Mononuclear cell (primary cell): ENCODE measurements around the gene LRIG1. TPM values are rescaled to one million over a fixed set of nuclear protein-coding genes. Genes with fewer than 3 reads are reported as not detected.

ENCODE experiments used
- H3K27me3 ChIP-seq: 2 replicates; pipeline ENCODE4 v1.6.0; 2011; ENCODE audit warnings: low read length, control low read depth; ENCODE audit not compliant: insufficient read depth
- H3K4me1 ChIP-seq: 2 replicates; pipeline ENCODE4 v1.5.1; 2011; ENCODE audit warnings: mild to moderate bottlenecking, low read length, control low read depth; ENCODE audit not compliant: insufficient read depth
- H3K4me3 ChIP-seq: 2 replicates; pipeline ENCODE4 v1.5.1; 2011; ENCODE audit warnings: mild to moderate bottlenecking, low read length, moderate library complexity
- H3K9me3 ChIP-seq: 2 replicates; pipeline ENCODE4 v1.5.1; 2011; ENCODE audit warnings: low read depth, mild to moderate bottlenecking, control low read depth, low read length
- total RNA-seq: library from RNA; depleted of rRNA; stranded (reverse); fragments of >200 nt; gene quantifications from one replicate; pipeline ENCODE4 v1.2.3, GENCODE V29; 2012

LRIG1 gene
- total RNA-seq, 1 donor, result 21.4 TPM

DNA sequence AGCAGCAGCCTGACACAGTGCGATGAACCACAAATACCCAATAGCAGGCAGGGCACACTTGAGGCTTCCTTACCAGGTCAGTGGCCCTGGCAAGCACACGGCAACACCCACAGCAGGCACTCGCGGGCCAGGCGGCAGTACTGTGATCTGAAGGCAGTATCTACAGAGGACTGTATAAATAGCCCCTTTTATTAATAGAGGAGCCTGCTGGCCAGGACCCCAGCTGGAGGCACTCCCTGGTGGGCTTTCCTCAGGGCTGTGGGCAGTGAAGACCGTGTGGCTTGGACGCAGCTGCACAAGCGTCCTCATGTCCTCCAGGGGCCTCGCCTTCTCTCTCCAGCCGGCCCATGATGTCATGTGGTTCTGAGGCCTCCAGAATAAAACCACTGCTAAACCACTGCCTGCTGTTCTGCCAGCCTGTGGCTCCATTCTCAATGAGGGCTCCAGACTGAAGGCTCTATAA lies 44.1 kb downstream of the LRIG1 start:
- no peaks in the 10 kb centered on the region for H3K27me3 ChIP-seq
- H3K4me3 ChIP-seq, result no peak overlapping the region
- peaks cover 9% of the 10 kb centered on the region for H3K4me1 ChIP-seq
- H3K9me3 ChIP-seq, result no peaks in the 10 kb centered on the region

DNA sequence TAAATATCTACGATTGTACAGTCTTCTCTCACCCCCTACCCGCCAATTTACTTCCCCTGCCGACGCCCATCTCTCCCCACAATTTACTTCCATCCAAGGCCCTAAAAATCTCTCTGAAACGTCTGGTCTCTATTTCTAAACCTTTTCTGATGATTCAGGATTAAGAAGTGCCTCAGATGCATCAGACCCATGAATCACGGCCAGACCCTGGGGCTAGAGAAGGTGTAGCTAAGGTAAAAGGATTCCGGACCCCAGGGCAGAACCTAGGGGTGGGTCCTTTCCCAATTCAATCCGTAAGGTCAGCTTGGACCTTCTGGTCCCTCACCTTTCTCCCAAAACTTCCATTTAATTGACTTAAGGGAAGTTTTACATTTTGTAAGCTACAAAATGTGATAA lies 46.4 kb downstream of the LRIG1 start:
- no peaks in the 10 kb centered on the region for H3K27me3 ChIP-seq
- peaks cover 14% of the 10 kb centered on the region for H3K4me1 ChIP-seq
- H3K9me3 ChIP-seq, result no peaks in the 10 kb centered on the region
- H3K4me3 ChIP-seq, result no peak overlapping the region

DNA sequence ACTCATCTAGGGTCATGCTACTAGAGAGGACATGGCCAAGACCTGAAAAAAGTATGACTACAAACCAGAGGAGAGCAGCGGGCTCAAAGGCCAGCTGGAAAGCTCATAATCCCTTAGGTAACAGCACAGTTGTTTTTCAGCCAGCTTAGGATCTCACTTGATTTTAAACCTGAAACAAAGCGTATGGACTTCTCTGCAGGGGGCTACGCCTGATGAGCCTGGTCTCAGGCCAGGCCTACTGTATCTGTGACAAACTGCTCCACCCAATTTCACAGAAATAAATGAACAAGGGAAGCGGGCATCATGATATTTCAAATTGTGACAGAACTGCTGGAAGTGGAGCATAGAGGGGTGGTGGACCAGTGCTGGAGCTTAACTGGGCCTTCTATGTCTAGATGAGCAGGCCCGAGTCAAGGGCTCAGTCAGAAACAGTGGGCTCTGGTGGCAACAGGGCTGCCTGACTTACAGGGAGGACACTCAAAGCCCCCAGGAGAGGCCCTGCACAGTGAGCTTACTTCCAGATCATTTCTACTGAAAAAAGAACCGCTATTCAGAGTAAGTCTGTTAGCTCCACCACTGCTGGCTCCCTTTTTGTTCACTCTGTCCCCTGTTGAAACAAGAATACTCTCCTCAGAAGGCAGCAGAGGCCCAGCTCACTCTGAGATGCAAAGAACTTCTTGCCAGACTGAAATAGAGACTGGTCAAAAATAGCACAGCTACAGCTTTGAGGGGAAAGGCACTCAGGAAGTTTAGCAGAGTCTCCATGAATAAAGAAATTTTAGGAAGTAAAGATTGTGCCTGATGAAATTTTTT lies 47.0 kb downstream of the LRIG1 start:
- no peak overlapping the region for H3K4me3 ChIP-seq
- H3K9me3 ChIP-seq, result no peaks in the 10 kb centered on the region
- H3K4me1 ChIP-seq, result peaks cover 14% of the 10 kb centered on the region
- H3K27me3 ChIP-seq, result no peaks in the 10 kb centered on the region

GRCh38 chr3:66452303-66453011 lies 48.4 kb downstream of the LRIG1 start:
- no peaks in the 10 kb centered on the region for H3K9me3 ChIP-seq
- H3K4me3 ChIP-seq, result no peak overlapping the region
- no peaks in the 10 kb centered on the region for H3K27me3 ChIP-seq
- peaks cover 14% of the 10 kb centered on the region for H3K4me1 ChIP-seq

DNA sequence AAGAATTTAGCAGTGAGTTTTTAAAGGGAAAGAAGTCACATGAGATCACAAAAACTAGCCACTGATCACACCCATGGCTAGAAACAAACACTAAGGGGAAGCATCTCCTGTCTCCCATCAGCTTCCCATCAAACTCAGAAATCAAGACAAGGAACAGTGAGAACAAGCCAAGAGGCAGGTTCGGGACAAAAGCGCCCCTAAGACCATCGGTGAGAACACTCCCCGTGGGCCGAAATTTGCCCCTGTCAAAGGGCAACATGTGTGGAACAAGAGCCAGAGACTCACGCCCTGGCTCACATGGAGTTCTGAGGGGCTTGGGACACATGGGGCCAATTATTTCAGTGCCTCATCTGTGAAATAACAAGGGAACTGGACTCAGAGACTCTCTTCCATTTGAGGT lies 49.1 kb downstream of the LRIG1 start:
- Histone ChIP-seq H3K9me3 (no peaks in the 10 kb centered on the region), H3K4me3 (no peak overlapping the region), H3K4me1 (peaks cover 10% of the 10 kb centered on the region), H3K27me3 (no peaks in the 10 kb centered on the region)

DNA sequence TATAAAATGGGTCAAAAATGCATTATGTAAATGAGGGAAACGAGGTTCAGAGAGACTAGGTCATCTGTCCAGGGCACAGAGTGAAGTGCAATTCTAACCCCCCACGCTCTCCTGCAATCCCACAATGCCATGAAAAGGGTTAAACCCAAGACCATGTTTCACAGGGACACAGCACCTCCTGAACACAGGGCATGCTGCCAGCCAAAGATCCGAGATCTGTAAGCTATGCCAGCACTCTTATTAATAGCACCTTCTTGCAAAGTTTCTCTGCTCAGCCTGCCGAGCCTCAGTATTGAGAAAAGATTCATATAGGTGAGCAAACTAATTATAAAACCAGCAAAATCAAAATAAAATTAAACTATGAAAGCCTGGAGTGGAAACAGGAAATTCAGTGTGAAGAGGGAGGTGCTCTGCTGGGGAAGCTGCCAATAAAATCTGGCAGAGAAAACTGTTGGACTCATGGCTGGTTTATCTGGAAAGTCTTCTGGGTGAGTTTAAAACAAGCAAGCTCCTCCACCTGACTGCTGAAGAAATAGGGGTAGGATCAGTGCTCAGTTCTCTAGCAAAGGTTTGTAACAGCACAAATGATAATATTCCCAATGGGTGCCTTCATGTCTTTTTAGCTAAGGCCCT lies 50.3 kb downstream of the LRIG1 start:
- Histone ChIP-seq H3K9me3 (no peaks in the 10 kb centered on the region), H3K4me3 (no peak overlapping the region), H3K4me1 (peaks cover 9% of the 10 kb centered on the region), H3K27me3 (no peaks in the 10 kb centered on the region)

- H3K4me3 ChIP-seq, result no peak overlapping the region
- no peaks in the 10 kb centered on the region for H3K9me3 ChIP-seq
- no peaks in the 10 kb centered on the region for H3K27me3 ChIP-seq
These were observed 51.3 kb downstream of the LRIG1 start for GRCh38 chr3:66449411-66449974.

DNA sequence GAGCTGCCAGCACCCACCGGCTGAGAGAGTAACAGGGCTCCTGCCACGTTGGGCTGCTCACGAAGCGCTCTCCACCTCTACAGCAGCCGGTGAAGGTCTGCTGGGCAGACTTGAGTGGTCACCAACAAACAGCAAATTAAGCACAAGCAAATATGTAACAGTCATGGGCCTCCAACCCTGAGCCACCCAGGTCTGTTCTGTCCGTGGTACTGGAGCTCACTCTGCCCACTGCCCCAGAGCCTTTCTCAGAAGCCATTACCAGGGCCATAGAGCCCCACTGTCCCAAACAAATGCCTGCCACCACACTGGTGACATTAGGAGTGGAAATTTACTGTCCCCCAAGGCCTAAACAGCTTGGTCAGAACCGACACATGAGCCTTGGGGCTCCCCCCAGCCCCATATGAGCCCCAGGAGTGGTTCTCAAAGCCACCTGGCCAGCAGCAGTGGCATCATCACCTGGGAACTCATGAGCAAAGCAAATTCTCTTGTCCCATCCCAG lies 56.6 kb downstream of the LRIG1 start:
- H3K4me1 ChIP-seq, result peaks cover 23% of the 10 kb centered on the region
- H3K27me3 ChIP-seq, result no peaks in the 10 kb centered on the region
- H3K9me3 ChIP-seq, result no peaks in the 10 kb centered on the region
- no peak overlapping the region for H3K4me3 ChIP-seq

More at GRCh38 chr3:66449411-66449974, 51.3 kb downstream of the LRIG1 start:
- peaks cover 9% of the 10 kb centered on the region for H3K4me1 ChIP-seq

DNA sequence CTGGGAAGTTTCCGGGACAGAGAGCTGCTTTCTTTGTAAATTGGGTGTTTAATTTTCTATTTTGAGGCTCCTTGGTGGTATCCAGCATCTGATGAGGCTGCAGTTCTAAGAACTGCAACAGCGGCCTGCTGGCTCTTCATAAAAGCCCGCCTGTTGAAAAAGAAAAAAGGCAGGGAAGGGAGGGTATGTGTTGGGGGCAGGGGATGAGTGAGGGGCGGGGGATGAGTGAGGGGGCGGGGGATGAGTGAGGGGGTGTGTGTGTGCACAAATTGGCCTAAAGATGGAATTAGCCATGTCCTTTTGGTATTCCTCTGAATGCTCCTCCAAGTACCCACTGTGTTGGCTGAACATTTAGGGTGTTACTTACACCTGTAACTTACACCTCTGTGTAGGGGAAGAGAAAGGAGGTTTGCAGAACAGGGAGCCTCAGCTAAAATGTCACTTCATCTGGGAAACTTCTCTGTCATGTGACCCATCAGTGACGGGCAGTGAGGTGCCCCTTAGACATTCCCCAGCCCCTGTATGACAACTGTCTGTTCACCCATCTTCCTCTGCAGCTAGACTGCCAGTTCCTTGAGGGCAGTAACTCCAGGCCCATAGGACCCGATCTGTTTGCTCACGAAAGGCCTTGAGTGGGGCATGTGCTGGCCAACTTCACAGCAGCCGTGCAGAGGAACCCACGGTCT lies 57.6 kb downstream of the LRIG1 start:
- Histone ChIP-seq H3K4me1 (peaks cover 23% of the 10 kb centered on the region), H3K4me3 (no peak overlapping the region), H3K27me3 (no peaks in the 10 kb centered on the region), H3K9me3 (no peaks in the 10 kb centered on the region)

DNA sequence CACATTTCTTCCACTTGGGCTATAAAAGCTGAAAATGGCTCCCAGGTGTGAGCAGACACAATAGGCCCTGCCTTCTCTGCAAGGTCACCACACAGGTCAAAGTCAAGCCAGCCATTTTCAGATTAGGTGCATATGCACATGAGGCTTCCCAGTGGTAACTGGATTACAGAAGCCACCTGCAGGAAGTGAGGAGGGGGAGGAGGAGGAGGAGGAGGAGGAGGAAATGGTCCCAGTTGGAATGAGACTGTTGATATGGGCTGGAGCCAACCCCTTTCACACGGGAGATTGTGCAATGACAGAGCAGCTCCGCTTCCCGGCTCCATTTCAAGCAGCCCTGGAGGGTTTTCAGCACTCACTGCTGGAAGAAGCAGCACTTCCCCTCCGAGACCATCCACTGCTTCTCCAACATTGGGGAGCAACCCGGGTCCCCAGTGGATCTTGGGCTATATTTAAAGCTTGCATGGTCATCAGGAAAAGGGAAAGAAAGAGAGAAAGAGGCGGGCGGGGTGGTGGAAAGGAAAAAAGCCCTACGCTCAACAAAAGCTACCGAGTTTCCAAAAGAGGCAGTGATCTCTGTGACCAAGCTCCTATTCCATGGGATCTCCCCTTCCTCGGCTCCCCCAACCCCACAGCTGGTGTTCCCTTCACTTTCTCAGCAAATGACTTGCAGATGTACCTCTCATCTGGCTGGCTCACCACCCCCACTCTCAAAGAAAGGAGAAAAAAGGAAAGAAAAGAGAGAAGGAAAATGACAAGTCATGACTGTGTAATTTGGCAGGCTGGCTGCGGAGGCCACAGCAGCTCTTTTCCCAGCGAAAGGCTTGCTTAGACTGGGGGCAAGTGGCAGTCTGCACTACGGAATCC lies 58.3 kb downstream of the LRIG1 start:
- peaks cover 23% of the 10 kb centered on the region for H3K4me1 ChIP-seq
- H3K27me3 ChIP-seq, result no peaks in the 10 kb centered on the region
- no peaks in the 10 kb centered on the region for H3K9me3 ChIP-seq
- no peak overlapping the region for H3K4me3 ChIP-seq

GRCh38 chr3:66441692-66442091 lies 59.1 kb downstream of the LRIG1 start:
- H3K9me3 ChIP-seq, result no peaks in the 10 kb centered on the region
- no peaks in the 10 kb centered on the region for H3K27me3 ChIP-seq
- peaks cover 23% of the 10 kb centered on the region for H3K4me1 ChIP-seq
- H3K4me3 ChIP-seq, result no peak overlapping the region

- H3K4me1 ChIP-seq, result peaks cover 23% of the 10 kb centered on the region
- no peaks in the 10 kb centered on the region for H3K9me3 ChIP-seq
- no peaks in the 10 kb centered on the region for H3K27me3 ChIP-seq
- no peak overlapping the region for H3K4me3 ChIP-seq
These were observed 59.7 kb downstream of the LRIG1 start for GRCh38 chr3:66441129-66441528.

- H3K27me3 ChIP-seq, result no peaks in the 10 kb centered on the region
- H3K9me3 ChIP-seq, result no peaks in the 10 kb centered on the region
- no peak overlapping the region for H3K4me3 ChIP-seq
- H3K4me1 ChIP-seq, result peaks cover 23% of the 10 kb centered on the region
These were observed 61.0 kb downstream of the LRIG1 start for GRCh38 chr3:66439666-66440344.
